SJCRH30 (cell line): ENCODE data around the gene DCLK1. TPM values are rescaled to one million over a fixed set of nuclear protein-coding genes. Genes with fewer than 3 reads are reported as not detected.

Source experiments
- DNase-seq, 2 experiments: peaks; one replicate each; pipeline ENCODE4 v3.0.0-alpha.2; 2015 to 2020
- H3K27ac ChIP-seq: fragments of 250-450 bp; sonication (Bioruptor Pico); 2 replicates; pipeline ENCODE4 v1.5.1; 2020; ENCODE audit warnings: mild to moderate bottlenecking, moderate library complexity
- H3K27me3 ChIP-seq: fragments of 250-450 bp; sonication (Bioruptor Pico); 2 replicates; pipeline ENCODE4 v1.5.1; 2020; ENCODE audit warnings: mild to moderate bottlenecking, moderate library complexity
- H3K36me3 ChIP-seq: fragments of 250-450 bp; sonication (Bioruptor Pico); 2 replicates; pipeline ENCODE4 v1.5.1; 2020; ENCODE audit warnings: mild to moderate bottlenecking, moderate library complexity
- H3K4me1 ChIP-seq: fragments of 250-450 bp; sonication (Bioruptor Pico); 2 replicates; pipeline ENCODE4 v1.5.1; 2020; ENCODE audit warnings: mild to moderate bottlenecking, moderate library complexity
- H3K4me3 ChIP-seq: fragments of 250-450 bp; sonication (Bioruptor Pico); 2 replicates; pipeline ENCODE4 v1.5.1; 2020; ENCODE audit warnings: mild to moderate bottlenecking, moderate library complexity
- H3K9me3 ChIP-seq: fragments of 250-450 bp; sonication (Bioruptor Pico); replicated peaks from 2 replicates; pipeline ENCODE4 v1.5.1; 2020; ENCODE audit warnings: mild to moderate bottlenecking, moderate library complexity
- total RNA-seq: library from RNA; depleted of rRNA; stranded (reverse); fragments of >200 nt; shearing (Covaris generic); gene quantifications from 2 replicates; pipeline ENCODE4 v1.2.3, GENCODE V29; 2014

DCLK1 gene
- total RNA-seq, 1 experiment from 2014 or later: 17.9 TPM

DNA sequence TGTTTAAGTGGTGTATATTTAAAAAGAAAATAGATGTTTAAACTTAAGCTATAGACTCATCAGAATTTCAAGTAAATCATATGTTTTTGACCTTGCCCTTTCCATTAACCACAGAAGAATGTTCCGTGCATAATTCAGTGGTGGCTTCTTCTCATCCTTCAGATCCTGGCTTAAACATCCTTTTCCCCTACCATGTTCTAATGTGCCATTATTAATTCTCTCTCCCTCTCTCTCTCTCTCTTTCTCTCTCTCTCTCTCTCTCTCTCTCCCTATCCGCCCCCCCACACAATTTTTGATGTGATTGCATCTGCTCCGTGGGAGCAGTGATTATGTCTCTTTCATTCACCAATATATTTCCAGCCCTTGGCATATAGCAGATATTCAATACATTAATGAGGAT, 116.4 kb downstream of the DCLK1 start:
- Histone ChIP-seq H3K27me3 (no peaks in the 10 kb centered on the region), H3K36me3 (no peaks in the 10 kb centered on the region), H3K9me3 (peaks cover 2% of the 10 kb centered on the region; the same call in 1 of the 2 replicates), H3K4me1 (no peaks in the 10 kb centered on the region), H3K4me3 (no peak overlapping the region), H3K27ac (no peak overlapping the region)
- no peak for DNase-seq

DNA sequence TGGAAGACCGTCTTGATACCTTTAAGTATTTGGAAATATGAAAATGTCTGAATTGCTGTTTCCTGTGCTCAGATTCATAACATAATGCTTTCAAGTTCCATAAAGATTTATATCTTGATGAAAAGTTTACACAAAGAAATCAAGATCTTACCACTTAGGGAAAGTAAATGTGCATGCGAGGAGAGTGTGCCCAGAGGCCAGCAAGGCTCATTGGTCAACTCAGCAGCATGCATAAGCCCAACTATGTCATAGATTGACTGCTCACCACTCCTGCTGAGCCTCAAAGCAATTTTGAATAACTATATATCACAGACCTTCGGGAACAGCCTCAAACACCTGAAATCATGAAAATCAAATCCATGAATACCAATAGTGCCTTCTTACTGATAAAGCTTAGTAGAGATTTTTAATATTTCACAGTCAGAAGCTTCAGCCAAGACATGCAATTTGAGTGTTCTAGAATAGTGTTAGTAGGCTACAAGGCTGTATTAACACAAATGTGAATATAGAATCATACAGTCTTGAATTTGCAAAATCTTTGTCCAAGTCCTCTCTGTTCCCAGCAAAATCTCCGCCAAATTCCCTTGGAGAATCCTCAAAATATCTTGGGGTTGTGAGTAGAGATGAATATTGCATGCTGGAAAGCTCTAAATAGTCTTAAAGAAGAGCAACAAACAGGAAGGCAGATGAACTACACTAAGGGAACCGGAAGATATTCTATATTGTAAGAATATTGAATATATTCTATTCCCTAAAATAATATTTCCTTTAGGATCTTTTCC, 124.1 kb downstream of the DCLK1 start:
- H3K9me3 ChIP-seq: 0 out of 2 replicates have a peak, but pooled peaks cover under 1% of the 10 kb centered on the region
- no peak overlapping the region for H3K4me3 ChIP-seq
- no peaks in the 10 kb centered on the region for H3K36me3 ChIP-seq
- no peaks in the 10 kb centered on the region for H3K4me1 ChIP-seq
- DNase-seq: no peak
- no peak overlapping the region for H3K27ac ChIP-seq
- H3K27me3 ChIP-seq: no peaks in the 10 kb centered on the region

DNA sequence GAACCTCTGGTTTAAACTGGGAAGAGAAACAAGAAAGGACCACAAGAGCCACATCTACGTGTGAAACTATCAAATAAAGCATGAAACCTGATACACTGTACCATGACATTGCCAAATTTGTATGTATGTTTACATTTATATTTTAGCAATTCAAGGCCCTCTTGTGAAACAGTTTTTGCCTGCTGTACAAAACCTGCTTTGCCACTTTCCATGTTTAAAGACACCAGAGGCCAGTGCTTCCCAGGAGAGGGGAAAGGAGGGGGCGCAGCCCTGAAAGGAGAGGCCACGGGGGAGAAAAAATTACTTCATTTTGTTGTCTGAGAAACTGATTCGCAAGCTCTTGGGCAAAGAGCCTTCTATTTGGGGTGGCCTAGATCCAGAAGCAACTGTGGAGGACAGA, 124.8 kb downstream of the DCLK1 start:
- H3K27me3 ChIP-seq: no peaks in the 10 kb centered on the region
- H3K9me3 ChIP-seq: no peaks in the 10 kb centered on the region
- DNase-seq: no peak
- no peaks in the 10 kb centered on the region for H3K36me3 ChIP-seq
- no peak overlapping the region for H3K27ac ChIP-seq
- no peaks in the 10 kb centered on the region for H3K4me1 ChIP-seq
- H3K4me3 ChIP-seq: no peak overlapping the region

DNA sequence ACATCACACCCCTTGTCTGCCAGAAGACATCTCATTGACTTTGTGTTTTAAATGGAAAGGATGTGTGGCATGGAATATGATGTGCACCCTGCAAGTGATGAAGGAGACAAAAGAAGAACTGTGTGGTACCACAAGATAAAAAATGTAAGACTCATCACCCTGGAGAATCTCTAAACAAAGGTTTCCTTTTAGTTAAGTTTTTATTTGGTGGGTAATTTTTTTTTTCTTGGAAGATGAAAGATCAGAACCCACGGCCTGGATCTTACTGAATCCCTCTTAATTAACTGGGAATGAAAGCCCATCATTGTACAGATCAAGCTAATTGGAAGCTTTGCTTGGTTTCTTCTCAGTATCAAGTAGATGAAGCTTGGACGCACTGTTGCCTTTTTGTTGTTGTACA, 129.6 kb downstream of the DCLK1 start:
- Histone ChIP-seq H3K36me3 (no peaks in the 10 kb centered on the region), H3K4me3 (no peak overlapping the region), H3K4me1 (no peaks in the 10 kb centered on the region), H3K9me3 (no peaks in the 10 kb centered on the region; the same call in 1 of the 2 replicates), H3K27me3 (no peaks in the 10 kb centered on the region), H3K27ac (no peak overlapping the region)
- DNase-seq: no peak

DNA sequence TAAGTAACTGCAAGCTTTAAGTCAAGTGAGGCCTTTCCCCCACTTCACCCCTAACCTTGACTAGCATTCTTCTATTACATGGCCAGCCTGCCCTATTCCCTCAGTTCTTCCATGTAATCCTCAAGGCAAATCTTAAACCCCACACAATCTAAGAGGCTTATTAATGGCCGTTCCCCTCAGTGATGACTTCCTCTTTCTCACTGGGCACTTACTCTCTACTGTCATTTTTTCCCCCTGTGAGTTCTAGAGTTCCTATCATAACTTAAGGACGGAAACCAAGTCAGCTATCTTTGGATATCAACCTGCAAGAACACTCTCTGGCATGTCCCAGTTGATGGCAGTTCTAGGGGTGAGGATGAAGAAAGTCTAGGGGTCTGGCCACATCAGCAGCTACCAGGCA, 131.2 kb downstream of the DCLK1 start:
- no peaks in the 10 kb centered on the region; the same call in 1 of the 2 replicates for H3K9me3 ChIP-seq
- no peak for DNase-seq
- H3K36me3 ChIP-seq: no peaks in the 10 kb centered on the region
- H3K4me1 ChIP-seq: peaks cover 2% of the 10 kb centered on the region; the same call in 1 of the 2 replicates
- H3K4me3 ChIP-seq: no peak overlapping the region
- no peak overlapping the region for H3K27ac ChIP-seq
- H3K27me3 ChIP-seq: no peaks in the 10 kb centered on the region

DNA sequence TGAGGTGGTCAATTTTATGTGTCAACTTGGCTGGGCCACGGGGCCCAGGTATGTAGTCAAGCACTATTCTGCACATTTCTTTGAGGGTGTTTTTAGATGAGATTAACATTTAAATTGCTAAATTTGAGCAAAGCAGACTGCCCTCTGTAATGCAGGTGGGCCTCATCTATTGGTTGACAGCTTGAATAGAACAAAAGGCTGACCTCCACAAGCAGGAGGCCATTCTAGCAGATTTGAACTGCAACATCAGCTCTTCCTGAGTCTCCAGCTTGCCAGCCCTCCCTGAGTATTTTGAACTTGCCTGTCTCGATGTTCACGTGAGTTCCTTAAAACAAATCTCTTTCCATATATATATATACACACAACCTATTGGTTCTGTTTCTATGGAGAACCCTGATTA, 134.8 kb downstream of the DCLK1 start:
- Histone ChIP-seq H3K9me3 (no peaks in the 10 kb centered on the region; the same call in 1 of the 2 replicates), H3K4me3 (no peak overlapping the region), H3K36me3 (no peaks in the 10 kb centered on the region), H3K27me3 (no peaks in the 10 kb centered on the region), H3K4me1 (peaks cover 20% of the 10 kb centered on the region; the same call in 1 of the 2 replicates), H3K27ac (no peak overlapping the region)
- no peak for DNase-seq

DNA sequence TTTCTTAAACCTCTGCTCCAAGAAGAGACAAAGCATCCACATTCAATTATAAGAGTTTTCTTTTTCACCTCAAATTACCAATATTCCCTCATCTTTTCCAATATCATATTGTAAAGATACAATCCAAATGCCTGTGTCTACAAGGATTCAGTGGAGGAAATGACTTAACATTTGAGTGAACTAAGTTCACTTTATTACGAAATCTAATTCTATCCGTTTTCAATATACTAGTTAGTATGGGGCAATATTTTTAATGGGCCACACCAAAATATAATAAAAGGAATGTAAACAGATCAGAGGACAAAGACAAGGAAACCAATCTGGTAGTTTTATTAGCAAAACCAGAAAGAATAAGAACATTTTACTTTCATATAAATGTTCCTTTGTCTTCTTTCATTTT, 136.0 kb downstream of the DCLK1 start:
- DNase-seq: no peak
- Histone ChIP-seq H3K9me3 (no peaks in the 10 kb centered on the region; the same call in 1 of the 2 replicates), H3K4me1 (peaks cover 20% of the 10 kb centered on the region; the same call in 1 of the 2 replicates), H3K27ac (peak overlapping the region; percentile 64), H3K36me3 (no peaks in the 10 kb centered on the region), H3K4me3 (no peak overlapping the region), H3K27me3 (no peaks in the 10 kb centered on the region)

DNA sequence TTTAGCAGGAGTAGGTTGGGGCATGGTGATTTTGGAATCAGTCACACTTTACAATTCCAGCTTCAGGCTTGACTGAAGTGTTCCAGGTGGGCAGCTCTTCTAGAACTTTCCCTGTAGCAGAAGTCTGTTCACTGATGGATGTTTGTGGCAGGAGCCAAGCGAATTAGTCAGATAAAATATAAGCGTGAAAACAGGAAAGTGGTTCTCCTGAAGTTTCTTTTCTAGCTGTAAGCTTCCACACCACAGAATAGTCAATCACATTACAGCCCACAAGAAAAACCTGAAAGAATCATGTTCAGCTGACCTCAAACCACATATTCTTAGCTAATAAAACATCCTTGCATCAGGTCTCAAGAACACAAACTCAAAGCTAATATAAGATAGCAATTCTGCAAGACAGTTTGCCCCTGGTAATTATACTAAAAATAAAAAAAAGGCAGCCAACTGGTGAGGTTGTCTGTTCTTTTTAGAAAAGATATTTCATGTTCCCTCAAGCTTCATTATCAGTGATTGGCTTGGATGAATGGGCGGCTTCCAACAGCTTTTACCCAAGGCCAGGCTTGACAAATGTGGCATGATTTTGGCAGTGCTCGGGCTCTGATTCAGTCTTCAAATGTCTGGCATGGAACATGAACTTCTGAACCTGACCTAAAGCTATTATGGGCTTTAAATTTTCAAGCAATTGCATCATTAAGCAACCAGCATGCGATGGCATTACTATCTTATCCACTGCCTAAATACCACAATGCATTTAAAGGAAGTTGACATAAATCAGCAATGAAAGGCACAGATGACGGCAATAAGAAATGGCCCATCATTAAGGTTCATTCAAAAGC, 136.8 kb downstream of the DCLK1 start:
- H3K27ac ChIP-seq: peak overlapping the region; percentile 64
- H3K4me1 ChIP-seq: peaks cover 20% of the 10 kb centered on the region; the same call in 1 of the 2 replicates
- no peak overlapping the region for H3K4me3 ChIP-seq
- no peaks in the 10 kb centered on the region for H3K27me3 ChIP-seq
- peak; percentile 60 to 73 for DNase-seq
- no peaks in the 10 kb centered on the region; the same call in 1 of the 2 replicates for H3K9me3 ChIP-seq
- H3K36me3 ChIP-seq: no peaks in the 10 kb centered on the region

DNA sequence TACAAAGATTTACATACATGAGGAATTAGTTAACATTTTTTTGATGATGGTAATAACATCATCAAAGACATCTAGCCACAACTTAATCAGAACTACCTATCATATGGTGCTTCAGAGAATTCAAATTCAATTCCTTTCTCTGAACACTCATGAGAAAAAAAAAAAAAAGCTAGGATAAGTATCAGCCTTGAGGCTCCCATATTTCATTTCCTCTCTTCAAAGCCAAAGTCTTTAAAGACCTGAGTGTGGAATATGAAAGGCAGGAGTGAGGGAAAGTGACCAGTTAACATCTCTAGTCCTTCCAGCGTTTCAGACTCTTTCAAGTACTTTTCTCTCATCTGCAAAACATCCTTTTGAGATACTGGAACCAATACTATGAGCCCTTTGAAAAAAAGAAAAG, 137.5 kb downstream of the DCLK1 start:
- no peak overlapping the region for H3K4me3 ChIP-seq
- no peak for DNase-seq
- H3K27me3 ChIP-seq: no peaks in the 10 kb centered on the region
- H3K9me3 ChIP-seq: no peaks in the 10 kb centered on the region; the same call in 1 of the 2 replicates
- peaks cover 20% of the 10 kb centered on the region for H3K4me1 ChIP-seq
- no peaks in the 10 kb centered on the region for H3K36me3 ChIP-seq
- peak overlapping the region; percentile 64 for H3K27ac ChIP-seq

DNA sequence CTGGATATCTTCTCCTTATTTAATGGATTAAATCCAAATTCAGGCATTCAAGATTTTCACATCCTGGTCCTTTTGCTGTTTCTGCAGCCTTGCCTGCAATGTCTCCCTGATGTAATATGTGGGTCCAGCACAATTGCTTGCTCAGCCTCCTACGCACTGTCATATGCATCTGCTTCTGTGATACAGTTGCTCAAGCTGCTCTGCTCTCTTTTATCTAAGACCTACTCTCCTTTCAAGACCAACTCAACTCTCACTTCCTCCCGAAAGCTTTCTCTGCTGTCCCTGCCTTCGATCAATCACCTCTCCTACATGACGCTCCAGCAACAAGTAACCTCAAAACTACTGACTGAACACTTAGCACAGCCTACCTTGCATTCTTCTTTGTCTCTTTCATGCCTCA, 138.2 kb downstream of the DCLK1 start:
- H3K4me3 ChIP-seq: no peak overlapping the region
- peaks cover 25% of the 10 kb centered on the region for H3K4me1 ChIP-seq
- no peak for DNase-seq
- no peaks in the 10 kb centered on the region; the same call in 1 of the 2 replicates for H3K9me3 ChIP-seq
- H3K36me3 ChIP-seq: no peaks in the 10 kb centered on the region
- no peaks in the 10 kb centered on the region for H3K27me3 ChIP-seq
- H3K27ac ChIP-seq: no peak overlapping the region

DNA sequence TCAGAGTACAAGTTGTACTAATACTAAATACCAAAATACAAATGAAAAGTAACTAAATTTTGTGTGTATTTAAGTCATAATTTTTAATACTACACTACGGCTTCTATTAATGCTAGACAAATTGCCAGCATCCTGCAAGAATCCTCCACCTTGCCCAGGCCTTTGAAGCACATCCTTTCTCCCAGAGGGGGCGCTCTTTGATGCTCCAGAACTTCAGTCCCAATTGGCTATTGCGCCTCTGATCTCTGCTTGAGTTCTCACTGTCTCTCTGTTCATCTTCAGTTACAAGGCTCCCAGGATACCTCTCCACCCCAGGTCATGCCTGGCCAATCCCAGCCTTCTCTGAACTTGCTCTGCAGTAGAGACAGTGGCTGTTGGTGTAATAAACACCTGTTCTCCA, 141.0 kb downstream of the DCLK1 start:
- H3K27me3 ChIP-seq: no peaks in the 10 kb centered on the region
- H3K9me3 ChIP-seq: no peaks in the 10 kb centered on the region
- H3K36me3 ChIP-seq: no peaks in the 10 kb centered on the region
- peaks cover 27% of the 10 kb centered on the region for H3K4me1 ChIP-seq
- H3K4me3 ChIP-seq: no peak overlapping the region
- peak in 1 of 2 experiments; percentile 21 for DNase-seq
- no peak overlapping the region for H3K27ac ChIP-seq

DNA sequence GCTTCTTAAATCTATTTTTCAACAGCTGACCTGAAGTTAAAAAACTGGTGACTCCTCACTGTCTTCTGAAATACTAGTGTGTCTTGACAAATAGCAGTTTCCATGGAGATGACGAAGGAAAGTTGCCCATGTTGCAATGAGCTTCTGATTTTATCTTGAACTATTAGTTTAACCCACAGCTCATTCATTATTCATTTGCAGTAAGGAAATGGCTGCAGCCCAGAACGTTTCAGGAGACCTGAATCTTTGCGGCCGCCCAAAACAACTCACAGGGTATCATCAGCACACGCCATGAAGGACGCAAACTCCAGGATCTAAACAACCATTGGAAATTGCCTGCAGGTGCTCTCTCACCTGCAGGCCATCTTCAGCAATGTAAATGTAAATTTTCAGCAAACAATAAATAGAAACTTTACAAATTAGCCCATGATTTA, 142.5 kb downstream of the DCLK1 start:
- Histone ChIP-seq H3K27ac (no peak overlapping the region), H3K4me1 (peaks cover 20% of the 10 kb centered on the region), H3K36me3 (no peaks in the 10 kb centered on the region), H3K9me3 (no peaks in the 10 kb centered on the region), H3K27me3 (no peaks in the 10 kb centered on the region), H3K4me3 (no peak overlapping the region)
- no peak for DNase-seq

DNA sequence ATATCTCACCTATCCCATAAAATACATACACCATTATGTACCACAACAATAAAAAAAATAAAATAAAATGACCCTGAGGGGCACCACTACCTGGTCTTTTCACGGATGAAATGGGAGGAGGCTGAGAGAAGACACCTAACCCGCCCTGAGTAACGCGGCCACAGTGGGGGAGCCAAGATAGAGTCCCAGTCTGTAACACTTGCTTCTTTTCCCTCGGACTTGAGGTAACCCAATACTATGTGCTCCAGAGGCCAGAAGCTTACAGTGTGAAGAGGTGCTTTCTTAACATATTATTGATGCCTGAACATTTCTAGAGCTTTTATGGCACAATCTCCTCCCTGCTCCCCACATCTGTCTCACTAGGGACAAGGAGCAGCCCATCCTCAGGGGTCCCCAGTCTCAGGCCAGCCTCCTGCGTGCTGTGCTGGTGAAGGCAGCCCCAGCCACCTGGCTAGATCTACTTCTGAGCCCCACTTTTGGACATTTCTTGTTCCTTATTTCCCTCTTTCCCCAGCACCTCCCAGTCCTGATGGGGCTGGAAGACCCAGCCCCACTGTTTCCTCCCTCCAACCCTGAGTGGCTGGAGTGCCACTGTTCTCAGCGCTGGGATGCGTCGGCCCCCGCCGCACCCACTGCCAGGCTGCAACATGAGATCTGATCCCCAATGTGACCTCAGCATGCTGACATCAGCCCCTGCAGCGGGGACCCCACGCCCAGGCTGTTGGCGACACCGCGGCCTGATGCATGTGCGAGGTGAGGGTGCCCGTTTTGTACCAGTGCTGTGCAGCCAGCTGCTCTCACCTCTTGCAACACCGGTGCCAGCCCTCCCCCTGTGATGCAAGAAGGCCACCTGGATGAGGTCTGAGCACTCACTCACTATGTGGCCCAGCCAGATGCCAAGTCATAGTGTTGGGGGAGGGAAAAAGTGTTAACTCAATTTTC, 143.3 kb downstream of the DCLK1 start:
- DNase-seq: peak; percentile 45 to 62
- peaks cover 13% of the 10 kb centered on the region for H3K4me1 ChIP-seq
- no peak overlapping the region for H3K4me3 ChIP-seq
- H3K27me3 ChIP-seq: no peaks in the 10 kb centered on the region
- no peaks in the 10 kb centered on the region for H3K36me3 ChIP-seq
- no peak overlapping the region for H3K27ac ChIP-seq
- H3K9me3 ChIP-seq: no peaks in the 10 kb centered on the region

DNA sequence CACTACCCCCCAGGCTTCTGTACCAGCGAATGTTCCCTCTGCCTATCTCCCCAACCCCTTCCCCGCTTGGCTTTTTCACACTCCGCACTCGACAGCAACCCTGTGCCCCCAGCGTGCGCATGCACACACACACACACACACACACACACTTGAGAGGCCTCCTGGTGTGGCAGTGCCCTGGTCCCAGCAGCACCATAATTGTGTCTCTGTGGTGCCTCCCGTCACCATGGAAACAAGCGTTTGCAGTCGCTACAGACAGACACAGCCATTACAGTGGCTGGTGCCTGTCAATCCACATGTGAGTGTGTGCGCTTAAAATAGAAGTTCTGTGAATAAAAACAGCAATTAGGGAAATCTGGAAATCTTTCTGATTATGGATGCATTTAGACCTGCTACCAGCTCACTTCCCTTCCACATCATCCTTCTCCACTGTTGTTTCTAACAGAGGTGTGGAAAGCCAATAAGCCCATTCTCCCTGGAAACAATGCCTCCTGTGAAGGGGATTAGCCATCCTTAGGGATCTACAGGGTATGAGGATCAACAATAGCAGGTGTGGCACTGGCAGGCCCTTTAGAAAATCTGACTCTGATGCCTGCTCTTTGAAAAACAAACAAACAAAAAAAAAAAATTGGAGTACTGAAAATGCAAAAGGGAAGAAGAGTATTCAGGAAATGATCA, 146.3 kb downstream of the DCLK1 start:
- DNase-seq: peak in 1 of 2 experiments; percentile 32
- H3K36me3 ChIP-seq: no peaks in the 10 kb centered on the region
- H3K27ac ChIP-seq: no peak overlapping the region
- no peak overlapping the region for H3K4me3 ChIP-seq
- H3K27me3 ChIP-seq: no peaks in the 10 kb centered on the region
- H3K9me3 ChIP-seq: no peaks in the 10 kb centered on the region
- H3K4me1 ChIP-seq: peaks cover 13% of the 10 kb centered on the region; the same call in 1 of the 2 replicates
